OCI-LY7 (cell line): ENCODE measurements around the gene TTC9C.
"Not testable (repeated sequence)": the region's sequence is repeated elsewhere in the genome, so short reads cannot be mapped to it uniquely, and the experiment has no call there.

ENCODE experiments used
- CTCF ChIP-seq: fragments of 200-600 bp; sonication (generic); conservative IDR thresholded peaks from 2 replicates; pipeline ENCODE4 v1.5.1; 2014; ENCODE audit warnings: mild to moderate bottlenecking, antibody characterized with exemption, low read length, moderate library complexity, mixed read lengths
- EZH2phosphoT487 ChIP-seq: fragments of 200-600 bp; sonication (generic); IDR thresholded peaks from 2 replicates; pipeline ENCODE4 v1.6.1; 2018; ENCODE audit warnings: low read depth, borderline replicate concordance, mild to moderate bottlenecking, mixed run types, antibody characterized with exemption, low read length, moderate library complexity, mixed read lengths

DNA sequence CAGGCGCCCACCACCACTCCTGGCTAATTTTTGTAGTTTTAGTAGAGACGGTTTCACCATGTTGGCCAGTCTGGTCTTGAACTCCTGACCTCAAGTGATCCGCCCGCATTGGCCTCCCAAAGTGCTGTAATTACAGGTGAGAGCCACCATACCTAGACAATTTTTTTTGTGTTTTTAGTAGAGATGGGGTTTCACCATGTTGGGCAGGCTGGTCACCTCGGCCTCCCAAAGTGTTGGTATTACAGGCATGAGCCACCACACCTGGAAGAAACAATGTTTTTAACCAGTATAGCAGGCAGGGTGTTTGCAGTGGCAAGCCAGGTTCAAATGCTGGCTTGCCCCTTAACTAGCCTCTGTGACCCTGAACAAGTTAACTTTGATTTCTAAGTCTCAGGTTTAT lies 21.6 kb downstream of the TTC9C start:
- not testable (repeated sequence) for TF ChIP-seq CTCF, EZH2phosphoT487
